Sigmoid colon (tissue), 7 donors: Measurements from ENCODE around the gene NFKB2. TPM values are rescaled to one million over a fixed set of nuclear protein-coding genes. Genes with fewer than 3 reads are reported as not detected.

ENCODE experiments used
- DNase-seq: peaks from one replicate; pipeline ENCODE4 v3.0.0-alpha.2; 2019
- H3K27ac ChIP-seq, 4 donors: fragments of 200-600 bp; sonication (generic); one replicate each; pipeline ENCODE4 v1.5.1; 2016 to 2019; ENCODE audit warnings: mild to moderate bottlenecking in 1 of 4
- H3K27me3 ChIP-seq, 3 donors: fragments of 200-600 bp; sonication (generic); one replicate each; pipeline ENCODE4 v1.5.1; 2019; ENCODE audit warnings: mild to moderate bottlenecking in 1 of 3
- H3K36me3 ChIP-seq, 4 donors: fragments of 200-600 bp; sonication (generic); one replicate each; pipeline ENCODE4 v1.5.1; 2016 to 2019
- H3K4me1 ChIP-seq, 4 donors: fragments of 200-600 bp; sonication (generic); one replicate each; pipeline ENCODE4 v1.5.1; 2017 to 2019
- H3K4me3 ChIP-seq, 4 donors: fragments of 200-600 bp; sonication (generic); one replicate each; pipeline ENCODE4 v1.5.1; 2017 to 2019; ENCODE audit warnings: mild to moderate bottlenecking in 2 of 4, moderate library complexity in 1 of 4
- H3K9me3 ChIP-seq, 4 donors: fragments of 200-600 bp in 3 of 4; sonication (generic) in 3 of 4; one replicate each; pipeline versions ENCODE4 v1.5.1 to v1.6.1; 2013 to 2019
- CTCF ChIP-seq, 4 experiments: fragments of 450-650 bp in 3 of 4; fragments of 200-600 bp in 1 of 4; IDR thresholded peaks; one replicate each; pipeline ENCODE4 v1.5.1; 2016 to 2019; ENCODE audit warnings: antibody characterized with exemption in 4 of 4, mild to moderate bottlenecking in 3 of 4, moderate library complexity in 2 of 4
- EP300 ChIP-seq, 4 donors: sonication (generic); formaldehyde crosslinking; IDR thresholded peaks; one replicate each; pipeline ENCODE4 v1.6.1; 2017; ENCODE audit warnings: antibody characterized with exemption in 4 of 4
- POLR2A ChIP-seq, 2 donors: fragments of 450-650 bp; IDR thresholded peaks; one replicate each; pipeline ENCODE4 v1.6.1; 2016; ENCODE audit warnings: antibody characterized with exemption in 2 of 2, mild to moderate bottlenecking in 2 of 2, moderate library complexity in 2 of 2
- POLR2AphosphoS5 ChIP-seq, 4 donors: sonication (generic); formaldehyde crosslinking; IDR thresholded peaks; one replicate each; pipeline ENCODE4 v1.6.1; 2017; ENCODE audit warnings: antibody characterized with exemption in 4 of 4
- WGBS, 2 donors: extraction: QIAGEN DNeasy Blood & Tissue Kit; methylation state at CpG; one replicate each; pipeline ENCODE4 v1.1.7; 2013; 5-methylcytosine and 5-hydroxymethylcytosine counted together
- intact Hi-C: fragments of 100-400 bp; cut with DNase I; formaldehyde crosslinking; loops from one replicate; pipeline ENCODE4 v1.15.1; 2023
- polyA plus RNA-seq, 3 donors: library from polyadenylated mRNA; stranded (reverse); fragments of 200-250 nt; gene quantifications; one replicate each; pipeline ENCODE4 v1.2.3, GENCODE V29; 2013
- total RNA-seq, 4 donors: library from RNA; depleted of rRNA; stranded (reverse); fragments of >200 nt; gene quantifications; one replicate each; pipeline ENCODE4 v1.1.0, GENCODE V29; 2016
- donor health status: healthy with polysubstance abuse.
- donor health status: Bipolar disorder and iron deficiency.
- donor health status: healthy.

NFKB2 gene
- total and polyA plus RNA-seq, 7 donors, result 5.4 to 41.5 (median 31.6) TPM

GRCh38 chr10:102400598-102401341 is 5.3 kb downstream of the NFKB2 start:
- H3K27ac ChIP-seq, result peak overlapping the region; percentile 95 to 99 (median 98)
- H3K4me3 ChIP-seq, result no peak overlapping the region
- TF ChIP-seq CTCF (IDR thresholded peaks at IDR 0.05) (no peak), POLR2A (IDR thresholded peaks at IDR 0.05) (no peak), EP300 (IDR thresholded peaks at IDR 0.05) (no peak), POLR2AphosphoS5 (IDR thresholded peaks at IDR 0.05) (peak in 1 of 4 donors; percentile 17)
- H3K27me3 ChIP-seq, result no peaks in the 10 kb centered on the region
- intact Hi-C loops, result no loop called here
- peaks cover 34 to 64% (median 45%) of the 10 kb centered on the region in 4 donors for H3K36me3 ChIP-seq
- peaks cover 0 to 98% (median 92%) of the 10 kb centered on the region in 4 donors for H3K4me1 ChIP-seq
- DNase-seq, result peak; percentile 64
- WGBS, 2 donors, result 93 to 95% methylated on average over 22 of the region's 22 CpGs
- H3K9me3 ChIP-seq, result no peaks in the 10 kb centered on the region

- TF ChIP-seq POLR2AphosphoS5 (IDR thresholded peaks at IDR 0.05) (no peak), POLR2A (IDR thresholded peaks at IDR 0.05) (no peak), CTCF (IDR thresholded peaks at IDR 0.05) (no peak), EP300 (IDR thresholded peaks at IDR 0.05) (no peak)
- WGBS, 2 donors, result 91 to 92% methylated on average over 8 of the region's 8 CpGs
- intact Hi-C loops, result no loop called here
- no peaks in the 10 kb centered on the region for H3K9me3 ChIP-seq
- peak overlapping the region; percentile 95 to 99 (median 98) for H3K27ac ChIP-seq
- H3K4me1 ChIP-seq, result peaks cover 0 to 98% (median 92%) of the 10 kb centered on the region in 4 donors
- no peak overlapping the region for H3K4me3 ChIP-seq
- H3K36me3 ChIP-seq, result peaks cover 34 to 64% (median 45%) of the 10 kb centered on the region in 4 donors
- peak; percentile 71 for DNase-seq
- no peaks in the 10 kb centered on the region for H3K27me3 ChIP-seq
These were observed 5.8 kb downstream of the NFKB2 start for GRCh38 chr10:102401342-102401654.

- no peaks in the 10 kb centered on the region for H3K27me3 ChIP-seq
- H3K9me3 ChIP-seq, result no peaks in the 10 kb centered on the region
- 89 to 91% methylated on average over 18 of the region's 18 CpGs for WGBS, 2 donors
- peaks cover 34 to 64% (median 45%) of the 10 kb centered on the region in 4 donors for H3K36me3 ChIP-seq
- TF ChIP-seq EP300 (IDR thresholded peaks at IDR 0.05) (peak in 2 of 4 donors; percentile 41 to 79), CTCF (IDR thresholded peaks at IDR 0.05) (no peak), POLR2AphosphoS5 (IDR thresholded peaks at IDR 0.05) (peak; percentile 52 to 71 (median 60)), POLR2A (IDR thresholded peaks at IDR 0.05) (no peak)
- intact Hi-C loops, result no loop called here
- peak overlapping the region; percentile 95 to 99 (median 98) for H3K27ac ChIP-seq
- peaks cover 0 to 98% (median 88%) of the 10 kb centered on the region in 4 donors for H3K4me1 ChIP-seq
- DNase-seq, result peak; percentile 89
- H3K4me3 ChIP-seq, result no peak overlapping the region
These were observed 6.4 kb downstream of the NFKB2 start for GRCh38 chr10:102401735-102402511.

- intact Hi-C loops, result no loop called here
- Histone ChIP-seq H3K36me3 (peaks cover 34 to 61% (median 43%) of the 10 kb centered on the region in 4 donors), H3K4me1 (peaks cover 0 to 95% (median 84%) of the 10 kb centered on the region in 4 donors), H3K27ac (peak overlapping the region; percentile 95 to 99 (median 98)), H3K4me3 (no peak overlapping the region), H3K9me3 (no peaks in the 10 kb centered on the region), H3K27me3 (no peaks in the 10 kb centered on the region)
- 87 to 92% methylated on average over 5 of the region's 5 CpGs for WGBS, 2 donors
- DNase-seq, result no peak
- TF ChIP-seq EP300 (IDR thresholded peaks at IDR 0.05) (no peak), CTCF (IDR thresholded peaks at IDR 0.05) (no peak), POLR2A (IDR thresholded peaks at IDR 0.05) (no peak), POLR2AphosphoS5 (IDR thresholded peaks at IDR 0.05) (peak in 1 of 4 donors; percentile 2)
These were observed 7.0 kb downstream of the NFKB2 start for GRCh38 chr10:102402512-102402896.
